HCEC 1CT (cell line): ENCODE measurements around the gene F10.

ENCODE experiments used
- DNase-seq: peaks from one replicate; pipeline ENCODE4 v3.0.0-alpha.2; 2017

Gene F10

DNA sequence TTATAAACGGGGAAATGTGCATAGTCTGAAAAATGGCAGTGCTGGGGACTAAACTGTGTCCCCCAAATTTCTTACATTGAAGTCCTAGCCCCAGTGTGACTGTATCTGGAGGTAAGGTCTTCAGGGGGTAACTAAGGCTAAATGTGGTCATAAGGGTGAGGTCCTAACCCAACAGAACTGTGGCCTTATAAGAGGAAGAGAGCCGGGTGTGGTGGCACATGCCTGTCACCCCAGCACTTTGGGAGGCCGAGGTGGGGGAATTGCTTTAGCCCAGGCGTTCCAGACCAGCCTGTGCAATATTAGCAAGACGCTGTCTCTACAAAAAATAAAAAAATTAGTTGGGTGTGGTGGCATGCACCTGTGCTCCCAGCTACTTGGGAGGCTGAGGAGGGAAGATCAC, 53.7 kb downstream of the F10 start:
- no peak for DNase-seq

DNA sequence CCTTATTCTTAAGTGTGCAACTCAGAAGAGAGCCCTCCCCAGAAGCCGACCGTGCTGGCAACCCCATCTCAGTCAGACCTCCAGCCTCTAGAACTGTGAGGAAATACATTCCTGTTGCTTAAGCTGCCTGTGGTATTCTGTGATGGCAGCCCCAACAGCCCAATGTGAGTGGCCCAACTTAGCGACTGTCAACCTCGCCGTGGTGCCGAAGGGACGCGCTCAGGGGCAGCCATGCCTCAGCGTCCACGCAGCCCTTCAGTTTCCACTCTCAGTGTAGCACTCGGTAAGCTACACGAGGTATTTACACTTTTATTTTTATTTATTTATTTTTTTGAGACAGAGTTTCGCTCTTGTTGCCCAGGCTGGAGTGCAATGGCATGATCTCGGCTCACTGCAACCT, 54.2 kb downstream of the F10 start:
- no peak for DNase-seq

DNA sequence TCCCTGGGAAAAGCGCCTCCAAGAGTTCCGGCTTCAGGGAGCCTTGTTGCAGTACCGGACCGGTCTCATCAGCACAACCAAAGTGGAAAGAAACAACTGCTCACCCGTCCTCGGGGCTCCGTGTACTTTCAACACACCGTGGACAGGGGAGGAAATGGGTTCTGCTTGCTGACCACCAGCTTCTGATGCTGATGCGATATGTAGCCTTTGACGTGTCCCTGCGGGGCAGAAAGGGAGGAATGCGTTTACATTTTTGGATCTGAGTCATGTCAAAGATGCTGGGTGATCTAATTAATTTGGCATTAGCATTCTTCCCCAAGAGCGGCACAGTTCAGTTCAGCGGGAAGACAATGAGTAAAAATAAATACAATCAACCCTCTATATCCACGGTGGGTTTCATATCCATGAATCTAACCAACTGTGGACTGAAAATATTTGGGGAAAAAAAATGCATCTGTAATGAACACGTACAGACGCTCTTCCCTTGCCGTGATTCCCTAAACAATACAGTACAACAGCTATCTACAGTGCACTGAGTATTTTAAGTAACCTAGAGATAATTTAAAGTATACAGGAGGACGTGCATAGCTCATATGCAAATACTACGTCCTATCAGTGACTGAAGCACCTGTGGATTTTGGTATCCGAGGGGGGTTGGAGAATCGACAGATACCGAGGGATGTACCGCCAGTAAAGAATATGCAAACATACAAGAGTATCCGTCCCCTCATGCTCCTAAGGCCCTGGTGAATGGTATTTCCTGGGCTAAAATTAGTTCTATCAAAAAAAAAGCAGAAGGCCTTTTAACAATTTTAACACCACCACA, 55.7 kb downstream of the F10 start:
- peak; percentile 97 for DNase-seq

DNA sequence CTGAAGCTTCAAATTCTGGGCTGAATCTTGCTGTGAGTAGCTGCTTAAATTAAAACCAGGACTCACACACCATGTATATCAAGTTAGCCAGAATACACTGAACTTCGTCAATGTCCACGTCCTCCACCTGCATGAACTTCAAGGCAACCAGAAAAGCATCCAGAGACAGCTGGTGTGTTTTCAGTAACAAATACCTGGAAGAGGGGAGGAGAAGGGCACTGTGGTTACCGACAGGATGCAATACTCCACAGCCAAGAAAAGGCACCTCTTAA, 56.2 kb downstream of the F10 start:
- no peak for DNase-seq

DNA sequence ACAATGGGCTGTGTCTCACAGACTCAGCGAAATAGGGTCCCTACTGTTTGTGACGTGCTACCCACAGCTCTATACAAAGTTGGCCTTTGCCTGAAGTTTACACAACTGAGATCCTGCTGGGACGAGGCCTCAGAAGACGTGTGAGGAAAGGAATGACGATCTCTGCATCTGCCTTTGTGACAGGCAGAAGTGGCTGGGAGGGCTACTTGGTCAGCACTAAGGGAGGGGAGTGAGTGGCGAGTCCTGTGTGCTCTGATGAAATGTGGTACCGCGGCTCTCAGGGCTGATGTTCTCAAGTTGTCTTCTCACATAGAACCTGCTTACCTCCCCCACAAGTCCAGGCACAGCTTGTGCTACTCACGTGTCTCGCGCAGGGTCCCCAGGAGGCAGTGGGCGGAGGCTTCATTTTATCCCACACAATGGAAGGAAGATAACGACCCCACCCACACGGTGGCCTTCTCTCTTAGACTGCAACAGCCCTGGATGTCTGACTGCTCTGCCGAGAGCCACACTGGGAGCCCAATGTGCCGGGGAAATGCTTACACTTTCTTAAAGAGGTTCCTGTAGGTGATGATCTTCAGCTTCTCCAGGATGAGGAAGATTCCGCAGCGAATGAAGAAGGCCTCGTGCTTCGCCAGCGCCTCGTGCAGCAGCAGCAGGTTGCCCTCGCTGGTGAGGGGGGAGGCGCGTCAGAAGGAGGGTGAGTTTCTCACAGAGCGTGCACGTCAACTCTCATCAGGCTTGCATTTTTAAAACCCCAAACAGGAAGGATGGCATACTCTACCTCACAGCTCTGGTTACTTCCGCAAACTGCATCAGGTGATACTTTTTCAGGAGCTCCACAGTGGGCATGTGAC, 57.0 kb downstream of the F10 start:
- DNase-seq = no peak

DNA sequence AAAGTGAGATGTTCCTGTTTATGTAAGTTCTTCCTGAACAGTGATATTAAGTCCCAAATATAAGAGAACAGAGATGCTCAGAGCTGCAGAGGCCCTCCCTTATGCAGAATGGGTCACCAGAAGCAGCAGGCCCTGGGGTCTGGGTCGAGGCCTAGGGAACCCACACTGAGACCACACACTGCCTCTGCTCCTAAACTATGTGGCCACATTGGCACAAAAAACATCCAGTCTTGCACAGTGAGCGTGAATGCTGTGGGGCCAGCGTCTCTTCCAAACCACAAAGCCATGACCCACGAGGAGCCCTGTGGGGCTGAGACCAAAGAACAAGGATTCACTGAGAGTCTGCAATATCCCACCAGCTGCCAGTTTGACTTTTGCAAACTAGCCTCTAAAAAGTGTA, 59.4 kb downstream of the F10 start:
- no peak for DNase-seq

DNA sequence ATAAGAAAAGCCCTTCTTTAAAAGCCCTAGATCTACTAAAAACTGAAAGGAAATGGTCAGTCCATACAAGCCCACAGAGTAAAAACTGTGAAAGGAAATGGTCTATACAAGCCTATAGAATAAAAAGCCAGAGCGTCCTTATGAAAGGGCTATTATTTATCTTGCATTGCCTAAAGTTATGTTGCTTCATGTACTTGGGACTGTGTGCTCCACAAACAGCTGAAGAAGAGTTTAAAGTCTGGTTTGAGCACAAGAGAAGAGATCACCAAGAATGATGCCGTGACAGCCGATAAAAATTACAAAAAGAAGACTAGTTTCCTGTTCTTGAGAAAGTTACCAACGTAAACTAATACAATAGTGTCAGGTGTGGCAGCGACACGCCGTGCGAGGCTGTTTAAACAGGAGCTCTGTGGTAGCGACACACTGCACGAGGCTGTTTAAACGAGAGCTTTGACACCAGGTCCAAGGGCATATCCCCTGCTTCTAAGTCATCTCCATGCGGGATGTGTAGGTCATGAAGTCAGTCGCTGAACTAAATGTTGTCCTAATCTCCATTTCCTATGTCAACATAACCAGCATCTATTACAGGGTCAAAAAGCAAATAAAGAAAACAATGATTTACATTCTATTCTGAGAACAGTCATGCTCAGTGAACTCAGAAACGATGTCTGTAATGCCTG, 61.0 kb downstream of the F10 start:
- no peak for DNase-seq

DNA sequence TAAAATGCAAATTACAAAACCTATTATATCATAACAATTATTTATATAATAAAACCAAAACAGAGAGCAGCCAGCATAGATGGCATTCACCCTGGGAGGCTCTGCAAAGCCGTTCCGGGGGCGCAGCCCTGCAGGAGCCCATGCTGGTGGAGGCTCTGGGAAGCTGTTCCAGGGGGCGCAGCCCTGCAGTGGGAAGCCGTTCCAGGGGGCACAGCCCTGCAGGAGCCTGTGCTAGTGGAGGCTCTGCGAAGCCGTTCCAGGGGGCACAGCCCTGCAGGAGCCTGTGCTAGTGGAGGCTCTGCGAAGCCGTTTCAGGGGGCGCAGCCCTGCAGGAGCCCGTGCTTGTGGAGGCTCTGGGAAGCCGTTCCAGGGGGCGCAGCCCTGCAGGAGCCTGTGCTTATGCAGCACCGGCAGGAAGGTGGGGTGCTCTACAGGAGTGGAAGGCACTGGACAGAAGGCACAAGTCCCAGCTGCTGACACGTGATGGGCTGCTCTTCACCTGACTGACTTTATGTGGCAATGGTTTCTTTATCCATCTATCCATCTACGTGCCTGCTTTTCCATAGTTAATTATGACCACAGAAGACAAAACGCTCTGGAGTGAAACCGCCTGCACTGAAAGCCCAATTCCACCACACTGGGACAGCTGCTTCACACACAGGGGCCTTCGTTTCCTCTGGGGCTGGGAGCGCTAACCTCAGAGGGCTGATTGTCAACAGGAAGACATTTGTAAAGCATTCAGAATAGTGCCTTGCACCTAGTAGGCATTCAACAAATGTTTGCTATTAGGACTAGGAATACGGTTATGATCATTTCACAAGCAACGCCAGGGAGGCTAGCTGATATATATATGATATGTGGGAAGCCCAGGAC, 62.2 kb downstream of the F10 start:
- DNase-seq = no peak

DNA sequence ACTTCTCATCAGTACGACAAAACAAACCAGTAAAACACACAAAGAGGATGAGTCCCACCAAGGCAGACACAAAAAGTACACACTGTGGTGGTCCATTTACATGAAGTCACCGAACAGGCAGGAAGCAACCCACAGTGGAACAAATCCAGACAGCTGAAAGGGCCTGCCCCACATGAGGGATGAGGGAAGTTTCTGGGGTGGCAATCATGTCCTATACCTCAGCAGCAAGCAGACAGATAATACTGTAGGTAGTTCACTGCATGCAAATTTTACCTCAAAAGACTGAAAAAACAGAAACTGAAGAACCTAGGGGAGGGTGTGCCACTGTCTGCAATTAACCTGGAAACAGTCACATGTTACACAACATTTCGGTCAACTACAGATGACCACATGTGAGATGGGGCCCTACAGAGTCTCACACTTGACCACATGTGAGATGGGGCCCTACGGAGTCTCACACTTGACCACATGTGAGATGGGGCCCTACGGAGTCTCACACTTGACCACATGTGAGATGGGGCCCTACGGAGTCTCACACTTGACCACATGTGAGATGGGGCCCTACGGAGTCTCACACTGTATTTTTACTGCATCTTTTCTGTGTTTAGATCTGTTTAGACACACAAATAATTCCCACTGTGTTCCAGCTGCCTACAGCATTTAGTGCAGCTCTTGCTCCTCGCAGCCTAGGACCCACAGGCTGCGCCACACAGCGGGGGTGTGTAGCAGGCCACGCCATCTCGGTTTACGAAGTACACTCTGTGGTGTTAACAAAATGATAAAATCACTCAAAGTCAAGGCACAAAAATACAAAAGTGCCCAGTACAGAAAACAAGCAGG, 63.7 kb downstream of the F10 start:
- no peak for DNase-seq

DNA sequence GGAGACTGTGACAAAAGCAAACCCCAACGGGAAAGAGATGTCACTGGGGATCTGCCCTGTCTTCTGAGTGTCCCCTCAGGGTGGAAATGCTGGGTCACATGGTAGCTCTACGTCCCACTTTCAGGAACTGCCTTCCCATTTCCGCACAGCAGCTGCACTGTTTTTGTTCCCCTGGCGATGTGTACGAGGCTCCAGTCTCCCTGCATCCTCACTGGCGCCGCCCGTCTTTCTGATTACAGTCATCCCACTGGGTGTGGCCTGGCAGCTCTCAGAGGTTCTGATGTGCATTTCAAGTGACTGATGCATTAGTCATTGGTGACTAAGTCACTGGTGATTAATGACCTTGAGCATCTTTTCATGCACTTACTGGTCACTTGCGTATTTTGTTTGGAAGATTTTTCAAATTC, 64.7 kb downstream of the F10 start:
- peak; percentile 100 for DNase-seq

DNA sequence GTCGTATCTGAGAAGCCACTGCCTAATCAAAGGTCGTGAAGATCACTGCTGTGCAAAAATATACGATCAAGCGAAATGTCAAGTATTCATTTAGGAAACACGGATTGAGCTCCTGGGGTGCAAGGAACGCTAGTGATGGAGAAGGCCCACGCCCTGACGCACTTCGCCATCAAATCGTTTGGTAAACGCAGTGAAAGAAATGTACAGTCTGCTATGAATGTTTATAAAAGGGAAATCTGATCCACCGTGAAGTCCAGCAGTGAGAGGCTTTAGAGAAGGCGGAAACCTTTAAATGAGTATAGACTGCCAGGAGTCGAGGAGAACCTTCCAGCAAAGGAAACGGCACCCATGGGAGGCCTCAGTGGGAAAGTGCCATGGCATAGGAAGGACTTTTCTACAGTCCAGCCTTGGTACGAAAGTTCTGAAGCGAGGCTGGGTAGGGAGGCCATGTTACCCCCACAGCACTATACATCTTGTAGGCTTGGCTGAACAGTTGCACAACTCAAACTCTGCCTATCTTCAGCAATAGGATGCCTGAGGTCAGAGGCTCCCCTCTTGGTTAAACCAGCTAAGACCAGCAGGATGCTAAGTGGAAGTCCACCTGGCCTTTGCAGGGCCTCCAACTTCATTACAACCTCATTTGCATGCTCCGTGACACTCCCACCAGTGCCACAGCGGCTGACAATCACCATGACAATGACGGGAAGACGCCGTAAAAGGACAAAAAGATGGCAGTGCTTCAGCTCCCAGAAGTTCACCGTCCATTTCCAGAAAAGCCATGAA, 65.5 kb downstream of the F10 start:
- DNase-seq = peak; percentile 26

DNA sequence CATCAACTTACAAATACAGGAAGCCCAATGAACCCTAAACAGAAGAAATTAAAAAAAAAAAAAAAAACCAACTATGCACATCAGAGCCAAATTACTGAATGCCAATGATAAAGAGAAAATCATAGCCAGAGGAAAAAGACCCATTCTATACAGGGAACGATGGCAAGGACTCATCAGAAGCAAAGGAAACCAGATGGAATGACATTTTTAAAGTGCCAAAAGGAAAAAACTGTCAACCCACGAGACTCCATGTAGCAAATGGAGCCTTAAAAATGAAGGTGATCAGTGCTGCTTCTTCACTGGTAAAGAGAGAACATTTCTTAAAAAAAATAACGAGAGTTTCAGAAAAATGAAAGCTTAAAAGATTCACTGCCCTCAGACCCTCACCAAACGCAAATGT, 67.6 kb downstream of the F10 start:
- DNase-seq = no peak

DNA sequence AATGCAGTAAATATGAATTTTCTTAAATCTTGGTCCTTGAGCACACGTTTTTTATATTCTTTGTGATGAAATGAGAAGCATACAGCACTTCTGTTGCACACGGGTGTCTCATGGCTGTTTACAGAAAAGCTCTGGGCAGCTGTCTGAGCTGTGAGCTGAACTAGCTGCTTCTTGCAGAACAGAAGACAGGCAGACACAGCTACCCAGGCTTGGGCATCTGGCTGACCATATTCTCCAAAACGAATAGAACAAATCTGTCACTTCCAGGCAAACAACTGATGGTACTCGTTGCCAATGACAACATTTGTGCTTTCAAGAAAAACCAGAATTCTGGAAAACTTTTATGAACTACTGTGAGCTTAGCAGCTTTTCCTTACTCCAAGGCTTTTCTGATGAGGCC, 69.7 kb downstream of the F10 start:
- DNase-seq = no peak

DNA sequence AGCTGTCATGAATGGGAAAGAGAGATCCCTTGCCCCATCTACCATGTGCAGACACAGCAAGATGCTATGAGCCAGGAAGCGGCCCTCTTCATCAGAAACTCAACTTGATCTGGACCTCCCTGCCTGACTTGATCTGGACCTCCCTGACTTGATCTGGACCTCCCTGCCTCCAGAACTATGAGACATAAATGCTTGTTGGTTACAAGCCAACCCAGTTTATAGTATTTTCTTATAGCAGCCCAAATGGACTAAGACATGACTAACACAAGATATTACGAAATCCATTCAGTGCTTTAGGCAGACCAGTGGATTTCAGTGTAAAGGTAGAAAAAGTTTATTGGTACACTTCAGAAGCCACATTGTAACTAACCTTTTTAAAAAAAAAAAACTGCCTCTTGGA, 70.3 kb downstream of the F10 start:
- peak; percentile 85 for DNase-seq

DNA sequence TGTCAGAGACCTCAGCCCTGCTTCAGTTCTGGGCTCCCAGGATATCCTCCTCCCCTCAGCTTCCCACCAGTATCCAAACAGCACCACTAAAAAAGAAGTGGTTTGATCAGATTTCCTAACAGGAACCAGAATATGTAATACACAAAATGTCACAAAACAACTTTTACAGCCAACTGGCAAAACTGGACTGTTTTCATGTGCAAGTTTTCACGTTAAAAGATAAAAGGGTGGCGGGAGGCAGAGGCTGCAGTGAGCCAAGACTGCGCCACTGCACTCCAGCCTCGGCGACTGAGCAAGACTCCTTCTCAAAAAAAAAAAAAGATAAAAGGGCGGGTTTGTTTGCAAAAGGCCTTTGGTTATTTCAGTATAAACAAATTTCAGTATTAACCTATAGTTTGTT, 72.8 kb downstream of the F10 start:
- no peak for DNase-seq

DNA sequence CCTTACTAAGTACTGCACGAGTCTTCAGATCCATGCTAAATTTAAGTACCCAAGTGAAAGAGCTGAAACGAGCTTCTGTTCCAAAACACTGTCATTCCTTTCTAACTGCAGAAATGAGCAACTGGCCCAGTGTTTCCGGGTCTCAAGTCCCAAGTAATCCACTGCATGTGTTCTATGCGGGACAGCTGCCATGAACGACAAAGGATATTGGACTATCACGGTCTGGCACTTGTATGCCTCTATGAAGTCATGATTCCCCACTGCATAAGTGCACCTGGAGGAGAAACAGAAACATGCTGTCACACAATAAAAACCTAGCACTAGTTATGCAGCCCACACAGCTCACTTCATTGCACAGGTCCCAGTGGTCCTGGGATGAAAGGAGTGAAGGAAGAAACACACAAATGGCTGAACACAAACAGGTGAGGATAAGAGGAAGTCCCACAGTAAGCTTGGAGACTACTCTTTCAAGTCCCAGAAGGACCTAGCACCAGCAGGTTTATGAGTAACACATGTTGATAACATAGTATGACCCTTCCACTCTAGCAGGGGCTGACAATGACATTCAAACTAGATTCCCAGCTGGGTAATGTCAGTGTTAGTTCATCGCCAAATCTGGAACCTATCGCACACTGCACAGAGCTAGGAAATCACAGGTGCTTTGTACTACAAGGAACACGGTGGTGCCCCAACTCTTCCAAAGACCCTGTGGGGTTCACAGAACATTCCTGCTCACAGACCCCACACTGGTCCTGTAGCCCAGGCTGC, 74.6 kb downstream of the F10 start:
- no peak for DNase-seq
